Measurements from ENCODE around the gene TAB2.

TAB2 gene

DNA sequence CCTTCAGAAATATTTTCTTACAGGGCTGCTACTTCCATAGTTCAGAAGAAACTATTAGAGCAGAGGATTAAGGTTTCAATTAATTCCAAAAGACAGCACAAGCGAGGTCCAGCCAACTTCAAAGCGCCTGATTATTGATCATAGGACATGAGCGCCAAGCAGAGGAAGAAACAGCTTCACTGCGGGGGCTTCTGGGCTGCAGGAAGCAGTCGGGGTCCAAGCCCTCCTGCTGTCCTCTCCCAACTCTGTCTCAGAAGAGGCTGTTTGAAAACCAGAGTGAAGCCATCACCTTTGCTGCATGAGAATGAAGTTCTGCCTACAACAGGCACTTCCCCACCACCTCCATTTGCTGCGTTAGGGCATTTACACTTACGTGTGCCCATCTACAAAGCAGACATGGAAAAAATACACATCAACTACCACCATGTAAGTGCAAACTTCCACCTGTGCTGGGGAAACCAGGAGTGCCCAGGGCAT lies 106.5 kb downstream of the TAB2 start:
- TF ChIP-seq SUZ12 (IDR thresholded peaks at IDR 0.05; ENCODE audit: extremely low read depth, insufficient read depth, insufficient read length) (no peak), YY1 (IDR thresholded peaks at IDR 0.05; ENCODE audit: insufficient read depth, insufficient read length) (no peak), ZNF274 (IDR thresholded peaks at IDR 0.05; ENCODE audit: low read depth, low read length) (no peak)
- Histone ChIP-seq H3K9me3 (ENCODE audit: insufficient read depth, low read length) (no peaks in the 10 kb centered on the region), H3K4me1 (ENCODE audit: insufficient read depth, insufficient read length) (peaks cover 6% of the 10 kb centered on the region), H3K9ac (ENCODE audit: insufficient read length, low read depth) (no peak overlapping the region), H3K27me3 (ENCODE audit: insufficient read depth, insufficient read length) (no peaks in the 10 kb centered on the region), H3K36me3 (ENCODE audit: insufficient read depth, insufficient read length, low read length) (no peaks in the 10 kb centered on the region), H3K4me3 (ENCODE audit: insufficient read length, low read depth) (no peak overlapping the region)
- DNase-seq (ENCODE audit: low read depth, low spot score): no peak

DNA sequence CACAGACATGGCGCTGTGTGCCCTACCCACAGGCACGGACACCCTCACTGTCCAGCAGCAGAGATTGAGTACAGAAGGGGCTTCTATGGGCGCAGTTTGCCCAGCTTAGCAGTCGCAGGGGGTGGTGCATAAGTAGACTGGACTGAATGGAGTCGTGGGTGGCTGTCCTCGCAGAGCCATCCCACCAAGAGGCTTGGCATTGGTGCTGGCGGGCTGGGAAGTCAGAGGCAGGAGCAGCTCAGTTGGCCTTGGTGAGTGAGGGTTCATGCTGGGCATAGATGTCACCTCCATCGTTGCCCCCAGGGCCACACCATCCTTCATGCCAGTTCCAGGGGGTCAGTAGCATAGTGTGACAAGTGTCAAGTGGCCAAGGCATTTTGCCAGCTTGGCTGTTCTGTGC lies 107.7 kb downstream of the TAB2 start:
- DNase-seq (ENCODE audit: low read depth, low spot score): no peak
- Histone ChIP-seq H3K36me3 (ENCODE audit: insufficient read depth, insufficient read length, low read length) (no peaks in the 10 kb centered on the region), H3K9ac (ENCODE audit: insufficient read length, low read depth) (no peak overlapping the region), H3K4me3 (ENCODE audit: insufficient read length, low read depth) (no peak overlapping the region), H3K27me3 (ENCODE audit: insufficient read depth, insufficient read length) (no peaks in the 10 kb centered on the region), H3K9me3 (ENCODE audit: insufficient read depth, low read length) (no peaks in the 10 kb centered on the region), H3K4me1 (ENCODE audit: insufficient read depth, insufficient read length) (peaks cover 6% of the 10 kb centered on the region)
- TF ChIP-seq YY1 (IDR thresholded peaks at IDR 0.05; ENCODE audit: insufficient read depth, insufficient read length) (no peak), ZNF274 (IDR thresholded peaks at IDR 0.05; ENCODE audit: low read depth, low read length) (no peak), SUZ12 (IDR thresholded peaks at IDR 0.05; ENCODE audit: extremely low read depth, insufficient read depth, insufficient read length) (no peak)

DNA sequence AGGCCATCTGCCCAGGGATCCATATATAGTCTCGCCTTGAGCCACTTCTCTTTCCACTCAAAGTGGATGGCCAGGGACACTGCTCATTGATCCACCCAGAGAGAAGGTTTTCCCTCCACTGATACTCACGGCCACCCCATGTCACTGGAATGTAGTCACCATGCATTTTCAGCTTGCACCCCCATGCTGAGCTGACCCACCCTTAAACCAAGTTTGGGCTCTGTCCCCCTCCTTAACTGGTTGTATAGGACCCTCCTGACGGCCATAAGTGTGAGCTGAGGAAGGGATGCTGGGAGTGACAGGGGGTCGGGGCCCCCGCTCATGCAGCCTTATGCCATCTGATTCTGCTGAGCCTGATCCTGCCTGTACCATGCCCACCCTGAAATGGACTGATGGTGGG lies 108.2 kb downstream of the TAB2 start:
- Histone ChIP-seq H3K36me3 (ENCODE audit: insufficient read depth, insufficient read length, low read length) (no peaks in the 10 kb centered on the region), H3K27me3 (ENCODE audit: insufficient read depth, insufficient read length) (no peaks in the 10 kb centered on the region), H3K4me3 (ENCODE audit: insufficient read length, low read depth) (no peak overlapping the region), H3K9ac (ENCODE audit: insufficient read length, low read depth) (no peak overlapping the region), H3K9me3 (ENCODE audit: insufficient read depth, low read length) (no peaks in the 10 kb centered on the region), H3K4me1 (ENCODE audit: insufficient read depth, insufficient read length) (peaks cover 6% of the 10 kb centered on the region)
- no peak for DNase-seq (ENCODE audit: low read depth, low spot score)
- TF ChIP-seq SUZ12 (IDR thresholded peaks at IDR 0.05; ENCODE audit: extremely low read depth, insufficient read depth, insufficient read length): no peak
- TF ChIP-seq YY1 (IDR thresholded peaks at IDR 0.05; ENCODE audit: insufficient read depth, insufficient read length): no peak
- TF ChIP-seq ZNF274 (IDR thresholded peaks at IDR 0.05; ENCODE audit: low read depth, low read length): no peak

DNA sequence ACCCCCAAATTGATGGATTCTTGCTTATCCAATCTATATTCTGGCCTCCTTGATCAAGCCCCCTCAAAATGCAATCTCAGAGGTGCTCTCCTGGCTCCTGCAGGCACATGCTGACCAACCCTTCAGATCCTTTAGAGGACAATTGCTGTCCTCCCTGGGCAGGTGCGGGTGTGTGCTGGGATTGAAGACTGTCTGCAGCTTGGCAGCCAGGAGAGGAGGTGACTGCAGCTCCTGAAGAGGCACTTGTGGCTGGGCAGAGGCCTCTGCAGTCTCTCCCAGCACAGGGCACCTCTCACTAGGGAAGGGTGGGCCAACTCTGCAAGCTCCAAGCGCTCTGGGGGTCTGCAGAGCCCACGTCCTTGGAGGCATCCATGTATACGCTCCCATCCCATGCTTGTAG lies 111.1 kb downstream of the TAB2 start:
- peaks cover 10% of the 10 kb centered on the region for H3K4me1 ChIP-seq (ENCODE audit: insufficient read depth, insufficient read length)
- no peaks in the 10 kb centered on the region for H3K9me3 ChIP-seq (ENCODE audit: insufficient read depth, low read length)
- H3K36me3 ChIP-seq (ENCODE audit: insufficient read depth, insufficient read length, low read length): no peaks in the 10 kb centered on the region
- H3K27me3 ChIP-seq (ENCODE audit: insufficient read depth, insufficient read length): no peaks in the 10 kb centered on the region
- no peak for TF ChIP-seq YY1 (IDR thresholded peaks at IDR 0.05; ENCODE audit: insufficient read depth, insufficient read length)
- no peak overlapping the region for H3K4me3 ChIP-seq (ENCODE audit: insufficient read length, low read depth)
- H3K9ac ChIP-seq (ENCODE audit: insufficient read length, low read depth): no peak overlapping the region
- DNase-seq (ENCODE audit: low read depth, low spot score): no peak

DNA sequence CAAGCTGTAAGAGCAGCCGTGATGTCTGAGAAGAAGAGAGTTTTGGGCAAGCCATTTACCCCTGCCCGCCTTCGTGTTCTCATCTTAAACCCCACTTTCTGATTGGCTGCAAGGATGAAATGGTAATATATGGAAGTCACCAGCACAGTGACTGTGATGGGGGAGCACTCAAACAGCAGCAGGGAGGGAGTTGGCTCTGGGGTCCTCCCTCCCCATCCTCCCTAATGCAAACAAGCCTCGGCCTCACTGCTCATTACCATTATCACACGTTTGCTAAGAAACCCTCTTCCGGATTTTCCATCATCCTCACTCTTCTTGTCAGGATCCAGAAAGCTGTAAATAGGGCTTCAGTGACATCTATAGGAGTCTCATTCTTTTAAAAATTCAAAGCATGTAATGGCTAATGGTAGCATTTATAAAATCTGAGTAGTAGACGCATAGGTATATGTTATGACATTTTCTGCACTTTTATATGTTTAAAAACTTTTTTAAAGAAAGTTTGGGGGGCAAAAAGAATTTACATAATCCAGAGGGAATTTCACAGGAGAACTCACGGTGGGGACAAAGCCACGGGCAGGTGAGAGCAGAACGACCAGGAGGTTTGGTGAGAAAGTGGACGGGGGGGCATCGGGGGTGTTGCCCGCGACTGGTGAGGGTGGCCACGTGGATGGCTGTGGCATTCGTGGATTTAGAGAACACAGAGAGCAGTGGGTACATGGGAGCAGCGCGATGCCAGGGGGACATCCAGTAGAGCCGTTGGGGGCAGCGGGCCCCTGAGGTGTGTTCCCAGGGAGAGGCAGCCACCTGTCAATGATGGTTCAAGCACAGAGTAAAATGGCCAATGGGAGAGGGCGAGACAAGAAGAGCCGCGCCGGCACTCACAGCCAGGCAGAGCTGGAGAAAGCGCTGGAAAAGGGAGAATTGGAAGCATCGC lies 112.2 kb downstream of the TAB2 start:
- H3K4me3 ChIP-seq (ENCODE audit: insufficient read length, low read depth): no peak overlapping the region
- no peaks in the 10 kb centered on the region for H3K36me3 ChIP-seq (ENCODE audit: insufficient read depth, insufficient read length, low read length)
- no peaks in the 10 kb centered on the region for H3K9me3 ChIP-seq (ENCODE audit: insufficient read depth, low read length)
- no peak overlapping the region for H3K9ac ChIP-seq (ENCODE audit: insufficient read length, low read depth)
- H3K4me1 ChIP-seq (ENCODE audit: insufficient read depth, insufficient read length): peaks cover 6% of the 10 kb centered on the region
- H3K27me3 ChIP-seq (ENCODE audit: insufficient read depth, insufficient read length): no peaks in the 10 kb centered on the region
- no peak for DNase-seq (ENCODE audit: low read depth, low spot score)
- TF ChIP-seq SUZ12 (IDR thresholded peaks at IDR 0.05; ENCODE audit: extremely low read depth, insufficient read depth, insufficient read length) (no peak), ZNF274 (IDR thresholded peaks at IDR 0.05; ENCODE audit: low read depth, low read length) (no peak), YY1 (IDR thresholded peaks at IDR 0.05; ENCODE audit: insufficient read depth, insufficient read length) (no peak)

DNA sequence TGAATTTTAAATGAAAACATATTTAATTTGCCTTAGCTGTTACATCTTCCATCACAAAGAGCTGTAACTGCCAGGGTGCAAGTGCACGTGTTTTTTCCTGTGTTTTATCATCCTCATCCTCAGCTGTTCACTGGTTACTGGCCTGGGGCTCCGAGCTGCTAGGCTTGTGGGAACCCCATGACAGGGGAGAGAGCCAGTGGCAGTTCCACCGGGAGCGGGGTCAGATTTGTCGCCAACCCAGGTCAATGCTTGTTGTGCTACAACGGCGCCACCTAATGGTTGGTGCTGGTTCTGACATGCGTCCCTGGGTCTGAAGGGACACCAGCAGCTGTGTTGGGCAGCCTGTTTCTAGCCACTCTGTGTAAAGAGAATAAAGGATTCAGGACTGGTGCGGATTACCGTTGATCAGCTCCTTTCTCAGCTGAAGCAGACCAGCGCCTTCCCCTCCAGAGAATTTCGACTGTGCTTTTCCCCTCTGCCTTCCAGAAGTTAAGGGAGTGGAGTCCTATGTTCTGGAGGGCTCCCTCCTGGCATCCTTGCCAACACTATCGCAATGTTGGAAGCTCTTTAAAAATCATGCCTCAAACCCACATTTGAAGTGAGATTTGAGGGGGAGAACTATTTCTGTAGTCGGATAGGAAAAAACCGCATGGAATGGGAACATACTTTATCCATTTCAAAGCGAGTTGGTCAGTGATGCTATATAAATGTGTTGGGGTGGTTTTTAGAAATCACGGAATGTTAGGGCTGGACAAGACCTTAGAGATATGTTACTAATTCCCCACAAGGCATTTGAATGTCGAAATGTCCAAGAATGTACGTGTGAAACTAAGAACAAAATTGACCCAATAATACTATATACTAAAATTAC lies 114.6 kb downstream of the TAB2 start:
- Histone ChIP-seq H3K27me3 (ENCODE audit: insufficient read depth, insufficient read length) (no peaks in the 10 kb centered on the region), H3K9me3 (ENCODE audit: insufficient read depth, low read length) (no peaks in the 10 kb centered on the region), H3K4me3 (ENCODE audit: insufficient read length, low read depth) (no peak overlapping the region), H3K9ac (ENCODE audit: insufficient read length, low read depth) (no peak overlapping the region), H3K36me3 (ENCODE audit: insufficient read depth, insufficient read length, low read length) (no peaks in the 10 kb centered on the region), H3K4me1 (ENCODE audit: insufficient read depth, insufficient read length) (peaks cover 6% of the 10 kb centered on the region)
- TF ChIP-seq YY1 (IDR thresholded peaks at IDR 0.05; ENCODE audit: insufficient read depth, insufficient read length): no peak
- TF ChIP-seq ZNF274 (IDR thresholded peaks at IDR 0.05; ENCODE audit: low read depth, low read length): no peak
- TF ChIP-seq SUZ12 (IDR thresholded peaks at IDR 0.05; ENCODE audit: extremely low read depth, insufficient read depth, insufficient read length): no peak
- DNase-seq (ENCODE audit: low read depth, low spot score): peak; percentile 87

DNA sequence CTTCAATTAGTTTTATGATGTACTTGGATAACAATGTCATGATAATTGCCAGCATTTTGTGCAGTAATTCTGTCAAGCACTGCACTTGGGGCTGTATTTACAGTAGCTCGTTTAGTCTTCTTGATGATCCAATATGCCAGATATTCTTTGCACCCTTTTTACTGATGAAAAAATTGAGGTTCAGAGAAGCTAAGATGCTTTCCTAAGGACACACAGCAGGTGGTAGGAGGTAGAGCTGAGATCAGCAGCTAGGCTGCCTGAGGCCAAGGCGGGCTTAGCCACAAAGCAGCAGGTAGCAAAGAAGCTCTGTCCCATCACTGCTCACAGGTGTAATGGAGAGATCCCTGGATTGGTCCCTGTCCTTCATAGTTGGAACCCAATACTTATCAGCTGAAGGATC lies 115.9 kb downstream of the TAB2 start:
- no peak overlapping the region for H3K9ac ChIP-seq (ENCODE audit: insufficient read length, low read depth)
- DNase-seq (ENCODE audit: low read depth, low spot score): no peak
- peaks cover 6% of the 10 kb centered on the region for H3K4me1 ChIP-seq (ENCODE audit: insufficient read depth, insufficient read length)
- H3K36me3 ChIP-seq (ENCODE audit: insufficient read depth, insufficient read length, low read length): no peaks in the 10 kb centered on the region
- TF ChIP-seq YY1 (IDR thresholded peaks at IDR 0.05; ENCODE audit: insufficient read depth, insufficient read length) (no peak), SUZ12 (IDR thresholded peaks at IDR 0.05; ENCODE audit: extremely low read depth, insufficient read depth, insufficient read length) (no peak), ZNF274 (IDR thresholded peaks at IDR 0.05; ENCODE audit: low read depth, low read length) (no peak)
- no peak overlapping the region for H3K4me3 ChIP-seq (ENCODE audit: insufficient read length, low read depth)
- no peaks in the 10 kb centered on the region for H3K27me3 ChIP-seq (ENCODE audit: insufficient read depth, insufficient read length)
- no peaks in the 10 kb centered on the region for H3K9me3 ChIP-seq (ENCODE audit: insufficient read depth, low read length)
